Activated B cell treated with CpG ODN at 0.5 μM for 24 hours (primary cell): ENCODE results near the gene AFAP1L2. TPM values are rescaled to one million over a fixed set of nuclear protein-coding genes. Genes with fewer than 3 reads are reported as not detected.

Experiments used
- ATAC-seq: fragments of 200-7000 bp; cut with Tn5 transposase; one replicate; pipeline ENCODE4 v1.10.0; 2021; ENCODE audit warnings: low read depth, mild to moderate bottlenecking, moderate library complexity
- CTCF ChIA-PET: fragments of 350-600 bp; sonication (Branson Sonifier 250); formaldehyde crosslinking; loops from one replicate; lab custom pipeline; 2021; ENCODE audit warnings: antibody characterized with exemption; lab: Charles Lee
- POLR2A ChIA-PET: fragments of 350-600 bp; sonication (Branson Sonifier 250); formaldehyde crosslinking; loops from one replicate; lab custom pipeline; 2021; ENCODE audit warnings: antibody characterized with exemption; lab: Charles Lee
- DNase-seq: peaks from one replicate; pipeline ENCODE4 v3.0.0; 2022
- H3K27ac Mint-ChIP-seq: one replicate; pipeline ENCODE4 v1.8.0; 2020; ENCODE audit warnings: mixed read lengths
- H3K27me3 Mint-ChIP-seq: one replicate; pipeline ENCODE4 v1.8.0; 2021; ENCODE audit warnings: mixed read lengths
- H3K36me3 Mint-ChIP-seq: one replicate; pipeline ENCODE4 v1.8.0; 2021; ENCODE audit warnings: low read depth, mixed read lengths
- H3K4me1 Mint-ChIP-seq: one replicate; pipeline ENCODE4 v1.8.0; 2021; ENCODE audit warnings: mixed read lengths
- H3K4me3 Mint-ChIP-seq: one replicate; pipeline ENCODE4 v1.8.0; 2020; ENCODE audit warnings: mild to moderate bottlenecking, mixed read lengths
- H3K9me3 Mint-ChIP-seq: one replicate; pipeline ENCODE4 v1.8.0; 2020; ENCODE audit warnings: mixed read lengths
- intact Hi-C: fragments of 100-400 bp; cut with micrococcal nuclease; formaldehyde crosslinking; loops from one replicate; pipeline ENCODE4 v1.15.1; 2024
- total RNA-seq: library from RNA; stranded (reverse); gene quantifications from 2 replicates; pipeline ENCODE4 v1.2.3, GENCODE V29; 2022
- TF ChIP-seq, protein P1 (sequence below): fragments of 200-600 bp; IDR thresholded peaks from one replicate; pipeline ENCODE4 v1.8.0; 2022; ENCODE audit warnings: antibody characterized with exemption, mild to moderate bottlenecking

Gene AFAP1L2
- total RNA-seq, 1 donor from 2014 or later = 0.89 TPM

DNA sequence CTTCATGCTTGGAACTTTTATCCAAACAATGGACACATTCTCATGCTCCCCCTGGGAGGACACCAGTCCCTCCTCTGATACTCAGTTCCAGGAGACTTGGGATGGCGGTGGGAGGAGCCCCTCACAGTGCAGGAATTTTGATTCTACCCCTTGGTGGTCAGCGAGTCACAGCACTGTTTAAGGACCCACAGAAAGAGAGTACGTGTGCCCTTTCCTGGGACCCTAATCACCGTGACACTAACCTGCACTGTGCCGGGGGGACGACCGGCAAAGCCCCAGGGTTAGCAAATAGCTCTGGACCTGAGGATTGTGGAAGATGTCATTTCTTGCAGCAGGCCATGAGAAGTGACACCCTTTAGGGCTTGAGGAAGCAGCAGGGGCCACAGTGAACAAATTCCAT is 10.4 kb downstream of the AFAP1L2 start:
- ATAC-seq (no peak), DNase-seq (no peak)
- TF ChIP-seq, protein P1, sequence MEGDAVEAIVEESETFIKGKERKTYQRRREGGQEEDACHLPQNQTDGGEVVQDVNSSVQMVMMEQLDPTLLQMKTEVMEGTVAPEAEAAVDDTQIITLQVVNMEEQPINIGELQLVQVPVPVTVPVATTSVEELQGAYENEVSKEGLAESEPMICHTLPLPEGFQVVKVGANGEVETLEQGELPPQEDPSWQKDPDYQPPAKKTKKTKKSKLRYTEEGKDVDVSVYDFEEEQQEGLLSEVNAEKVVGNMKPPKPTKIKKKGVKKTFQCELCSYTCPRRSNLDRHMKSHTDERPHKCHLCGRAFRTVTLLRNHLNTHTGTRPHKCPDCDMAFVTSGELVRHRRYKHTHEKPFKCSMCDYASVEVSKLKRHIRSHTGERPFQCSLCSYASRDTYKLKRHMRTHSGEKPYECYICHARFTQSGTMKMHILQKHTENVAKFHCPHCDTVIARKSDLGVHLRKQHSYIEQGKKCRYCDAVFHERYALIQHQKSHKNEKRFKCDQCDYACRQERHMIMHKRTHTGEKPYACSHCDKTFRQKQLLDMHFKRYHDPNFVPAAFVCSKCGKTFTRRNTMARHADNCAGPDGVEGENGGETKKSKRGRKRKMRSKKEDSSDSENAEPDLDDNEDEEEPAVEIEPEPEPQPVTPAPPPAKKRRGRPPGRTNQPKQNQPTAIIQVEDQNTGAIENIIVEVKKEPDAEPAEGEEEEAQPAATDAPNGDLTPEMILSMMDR = no peak
- ChIA-PET CTCF (no interaction called here), POLR2A (no interaction called here)
- Mint-ChIP-seq H3K27me3 (peaks cover 55% of the 10 kb centered on the region), H3K4me3 (no peak overlapping the region), H3K27ac (no peak overlapping the region), H3K9me3 (no peaks in the 10 kb centered on the region), H3K4me1 (no peaks in the 10 kb centered on the region), H3K36me3 (no peaks in the 10 kb centered on the region)
- intact Hi-C loops = no loop called here

DNA sequence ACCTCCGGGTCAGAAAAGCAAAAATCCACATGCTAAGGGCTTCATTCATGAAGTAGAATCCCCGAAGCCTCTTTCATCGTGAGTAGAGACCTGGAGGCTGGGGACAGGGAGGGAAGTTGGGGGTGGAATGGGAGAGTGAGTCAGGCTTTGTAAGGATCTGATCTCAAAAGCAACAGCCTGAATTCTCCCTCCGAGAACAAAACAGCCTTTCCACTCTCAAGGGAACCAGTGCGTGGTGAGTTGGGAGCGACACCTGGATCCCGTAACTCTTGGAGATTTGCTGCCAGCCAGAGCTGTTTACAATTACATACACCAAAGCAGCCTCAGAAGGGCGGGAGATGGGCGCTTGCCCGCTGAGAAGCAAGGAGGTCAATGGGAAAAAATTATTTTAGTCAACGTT is 10.8 kb downstream of the AFAP1L2 start:
- CTCF ChIA-PET = no interaction called here
- Mint-ChIP-seq H3K27me3 (peaks cover 51% of the 10 kb centered on the region), H3K27ac (no peak overlapping the region), H3K36me3 (no peaks in the 10 kb centered on the region), H3K4me1 (no peaks in the 10 kb centered on the region), H3K4me3 (no peak overlapping the region), H3K9me3 (no peaks in the 10 kb centered on the region)
- DNase-seq (no peak), ATAC-seq (no peak)
- TF ChIP-seq, protein P1 = no peak
- POLR2A ChIA-PET = no interaction called here
- intact Hi-C loops = no loop called here

DNA sequence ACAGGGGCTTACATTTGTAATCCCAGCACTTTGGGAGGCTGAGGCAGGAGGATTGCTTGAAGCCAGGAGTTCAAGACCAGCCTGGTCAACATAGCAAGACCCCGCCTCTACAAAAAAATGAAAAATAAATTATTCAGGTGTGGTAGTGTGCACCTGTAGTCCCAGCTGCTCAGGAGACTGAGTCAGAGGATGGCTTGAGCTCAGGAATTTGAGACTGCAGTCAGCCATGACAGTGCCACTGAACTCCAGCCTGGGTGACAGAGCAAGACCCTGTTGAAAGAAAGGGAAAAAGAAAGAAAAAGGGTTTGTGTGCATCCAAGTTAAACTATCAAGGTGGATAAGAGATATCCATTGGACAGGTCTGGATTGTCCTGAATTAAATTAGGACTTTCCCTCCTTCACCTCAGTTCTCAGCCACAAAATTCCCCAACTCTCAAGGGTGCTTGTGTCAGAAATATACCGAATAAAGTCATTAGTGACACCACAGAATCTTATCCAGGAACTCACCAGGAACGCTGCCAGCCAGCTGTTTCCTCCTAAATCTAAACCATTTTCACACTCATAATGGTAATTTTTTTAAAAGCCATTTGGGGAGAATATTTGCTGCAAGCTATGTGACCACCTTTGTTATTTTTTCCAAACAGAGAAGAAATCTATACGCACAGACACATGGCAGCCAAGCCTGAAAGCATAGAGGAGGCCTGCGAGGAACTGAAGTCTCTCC is 12.0 kb downstream of the AFAP1L2 start:
- H3K4me3 Mint-ChIP-seq = no peak overlapping the region
- DNase-seq = no peak
- no peak overlapping the region for H3K27ac Mint-ChIP-seq
- peaks cover 45% of the 10 kb centered on the region for H3K27me3 Mint-ChIP-seq
- H3K9me3 Mint-ChIP-seq = no peaks in the 10 kb centered on the region
- no peak for ATAC-seq
- H3K36me3 Mint-ChIP-seq = no peaks in the 10 kb centered on the region
- intact Hi-C loops = no loop called here
- TF ChIP-seq, protein P1 = no peak
- CTCF ChIA-PET = no interaction called here
- H3K4me1 Mint-ChIP-seq = no peaks in the 10 kb centered on the region
- POLR2A ChIA-PET = no interaction called here

DNA sequence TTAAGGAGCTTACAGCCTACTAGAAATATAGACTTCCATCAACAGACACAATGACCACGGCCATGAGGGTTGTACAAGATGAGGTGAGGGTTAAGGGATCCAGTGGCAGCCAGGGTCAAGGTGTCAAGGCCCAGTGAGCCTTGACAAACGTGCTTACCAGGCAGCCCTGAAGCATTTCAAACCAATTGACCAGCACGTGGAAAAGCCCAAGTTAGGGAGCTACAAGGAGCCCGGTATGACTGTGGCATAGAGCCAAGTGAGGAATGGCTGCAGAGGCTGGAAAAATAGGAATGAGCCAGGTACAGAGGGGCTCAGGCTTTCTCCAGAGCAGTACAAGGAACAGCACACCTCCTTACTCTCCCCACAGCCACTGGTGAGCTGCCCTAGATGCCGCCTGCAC is 12.7 kb downstream of the AFAP1L2 start:
- no peak overlapping the region for H3K4me3 Mint-ChIP-seq
- H3K27ac Mint-ChIP-seq = no peak overlapping the region
- DNase-seq = no peak
- ATAC-seq = no peak
- ChIA-PET POLR2A (no interaction called here), CTCF (no interaction called here)
- intact Hi-C loops = no loop called here
- TF ChIP-seq, protein P1 = no peak
- H3K9me3 Mint-ChIP-seq = no peaks in the 10 kb centered on the region
- H3K27me3 Mint-ChIP-seq = peaks cover 38% of the 10 kb centered on the region
- H3K36me3 Mint-ChIP-seq = no peaks in the 10 kb centered on the region
- no peaks in the 10 kb centered on the region for H3K4me1 Mint-ChIP-seq

DNA sequence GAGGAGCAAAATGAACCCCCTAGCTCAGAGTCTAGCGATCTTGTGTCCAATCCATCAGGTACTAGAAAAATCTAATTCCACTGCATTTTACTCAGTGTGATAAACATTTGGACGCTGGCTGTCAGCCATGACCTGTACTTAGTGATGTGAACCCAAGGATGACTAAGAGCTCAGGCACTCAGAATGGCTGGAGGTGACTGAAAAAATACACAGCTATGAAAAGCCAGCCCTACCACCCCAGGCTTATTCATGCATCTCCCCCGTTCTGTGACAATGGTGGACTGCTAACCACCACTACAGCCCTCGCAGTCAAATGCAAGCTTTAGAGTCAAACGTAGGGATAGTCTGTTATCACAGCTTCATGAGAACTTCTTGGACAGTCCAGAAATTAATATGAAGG is 14.9 kb downstream of the AFAP1L2 start:
- POLR2A ChIA-PET = no interaction called here

More for the DNA sequence above, 14.9 kb downstream of the AFAP1L2 start:
- CTCF ChIA-PET = interaction anchor here (0.6 to 0.9 kb wide), 2 partner anchors 9 to 84 kb away, joined by 3 to 4 read pairs; no protein-coding TSS in a partner anchor
- H3K4me3 Mint-ChIP-seq = no peak overlapping the region
- no peaks in the 10 kb centered on the region for H3K4me1 Mint-ChIP-seq
- no peaks in the 10 kb centered on the region for H3K36me3 Mint-ChIP-seq
- H3K27me3 Mint-ChIP-seq = peaks cover 21% of the 10 kb centered on the region
- H3K9me3 Mint-ChIP-seq = no peaks in the 10 kb centered on the region
- no peak for ATAC-seq
- no peak for DNase-seq
- no peak overlapping the region for H3K27ac Mint-ChIP-seq
- TF ChIP-seq, protein P1 = no peak
- intact Hi-C loops = no loop called here
